ENCODE data around the gene FOXRED2.

FOXRED2 gene

GRCh38 chr22:36445158-36445668, 61.6 kb downstream of the FOXRED2 start:
- DNase-seq, result peak in 1 of 2 experiments; percentile 15

DNA sequence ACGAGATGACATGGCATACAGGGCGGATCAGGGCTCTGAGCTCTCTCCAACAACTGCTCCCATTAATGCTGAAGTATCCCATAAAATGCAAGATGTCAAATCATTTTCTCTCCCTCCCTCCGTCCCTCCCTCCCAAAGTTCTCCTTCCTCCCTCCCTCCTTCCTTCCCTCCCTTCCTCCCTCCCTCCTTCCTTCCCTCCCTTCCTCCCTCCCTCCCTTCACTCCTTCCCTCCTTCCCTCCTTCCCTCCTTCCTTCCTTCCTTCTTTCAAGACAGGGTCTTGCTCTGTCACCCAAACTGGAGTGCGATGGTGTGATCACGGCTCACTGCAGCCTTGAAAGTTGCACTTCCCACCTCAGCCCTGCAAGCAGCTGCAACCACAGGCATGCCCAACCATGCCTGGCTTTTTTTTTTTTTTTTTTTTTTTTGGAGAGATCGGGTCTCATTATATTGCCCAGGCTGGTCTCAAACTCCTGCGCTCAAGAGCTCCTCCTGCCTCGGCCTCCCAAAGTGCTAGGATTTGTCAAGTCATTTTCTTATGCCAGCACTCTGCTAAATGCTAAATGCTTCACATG, 63.6 kb downstream of the FOXRED2 start:
- no peak for DNase-seq

GRCh38 chr22:36442506-36443197, 64.2 kb downstream of the FOXRED2 start:
- DNase-seq, result no peak

- no peak for DNase-seq
Measured at GRCh38 chr22:36440429-36441002, 66.3 kb downstream of the FOXRED2 start.

- peak; percentile 22 to 28 for DNase-seq
Measured at GRCh38 chr22:36439481-36440271, 67.2 kb downstream of the FOXRED2 start.

All from Kasumi-1 (cell line).